Measurements from ENCODE around the gene TDRKH.

GRCh38 chr1:151777317-151777716 is 13.0 kb downstream of the TDRKH start:
- TF ChIP-seq, protein P1, sequence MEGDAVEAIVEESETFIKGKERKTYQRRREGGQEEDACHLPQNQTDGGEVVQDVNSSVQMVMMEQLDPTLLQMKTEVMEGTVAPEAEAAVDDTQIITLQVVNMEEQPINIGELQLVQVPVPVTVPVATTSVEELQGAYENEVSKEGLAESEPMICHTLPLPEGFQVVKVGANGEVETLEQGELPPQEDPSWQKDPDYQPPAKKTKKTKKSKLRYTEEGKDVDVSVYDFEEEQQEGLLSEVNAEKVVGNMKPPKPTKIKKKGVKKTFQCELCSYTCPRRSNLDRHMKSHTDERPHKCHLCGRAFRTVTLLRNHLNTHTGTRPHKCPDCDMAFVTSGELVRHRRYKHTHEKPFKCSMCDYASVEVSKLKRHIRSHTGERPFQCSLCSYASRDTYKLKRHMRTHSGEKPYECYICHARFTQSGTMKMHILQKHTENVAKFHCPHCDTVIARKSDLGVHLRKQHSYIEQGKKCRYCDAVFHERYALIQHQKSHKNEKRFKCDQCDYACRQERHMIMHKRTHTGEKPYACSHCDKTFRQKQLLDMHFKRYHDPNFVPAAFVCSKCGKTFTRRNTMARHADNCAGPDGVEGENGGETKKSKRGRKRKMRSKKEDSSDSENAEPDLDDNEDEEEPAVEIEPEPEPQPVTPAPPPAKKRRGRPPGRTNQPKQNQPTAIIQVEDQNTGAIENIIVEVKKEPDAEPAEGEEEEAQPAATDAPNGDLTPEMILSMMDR (IDR thresholded peaks at IDR 0.05): no peak
- no peak for TF ChIP-seq POLR2AphosphoS5 (IDR thresholded peaks at IDR 0.05)

Data from esophagus muscularis mucosa (tissue), 3 donors.